Smooth muscle cell (in vitro differentiated cells): Measurements from ENCODE around the gene SAPCD2. TPM values are rescaled to one million over a fixed set of nuclear protein-coding genes. Genes with fewer than 3 reads are reported as not detected.

Source experiments
- DNase-seq: peaks from one replicate; lab custom pipeline; 2025; ENCODE audit not compliant: unreplicated experiment; lab: John Stamatoyannopoulos, UW
- H2AFZ ChIP-seq: fragments of 200-600 bp; sonication (generic); 2 replicates; pipeline ENCODE4 v1.6.0; 2016; ENCODE audit warnings: antibody characterized with exemption, low read depth, mild to moderate bottlenecking
- H3F3A ChIP-seq: fragments of 200-600 bp; sonication (generic); 2 replicates; pipeline ENCODE4 v1.6.0; 2017; ENCODE audit warnings: antibody characterized with exemption, low read depth
- H3K27ac ChIP-seq: fragments of 200-600 bp; sonication (generic); 2 replicates; pipeline ENCODE4 v1.5.1; 2016; ENCODE audit warnings: low read depth, mild to moderate bottlenecking
- H3K27me3 ChIP-seq: fragments of 200-600 bp; sonication (generic); 2 replicates; pipeline ENCODE4 v1.6.1; 2016; ENCODE audit warnings: low read depth, mild to moderate bottlenecking
- H3K36me3 ChIP-seq: fragments of 200-600 bp; sonication (generic); 2 replicates; pipeline ENCODE4 v1.5.1; 2016; ENCODE audit warnings: low read depth
- H3K4me1 ChIP-seq: fragments of 200-600 bp; sonication (generic); 2 replicates; pipeline ENCODE4 v1.5.1; 2016; ENCODE audit warnings: low read depth
- H3K4me2 ChIP-seq: fragments of 200-600 bp; sonication (generic); 2 replicates; pipeline ENCODE4 v1.6.0; 2016; ENCODE audit warnings: mild to moderate bottlenecking
- H3K4me3 ChIP-seq: fragments of 200-600 bp; sonication (generic); 2 replicates; pipeline ENCODE4 v1.5.1; 2016; ENCODE audit warnings: mild to moderate bottlenecking
- H3K79me2 ChIP-seq: fragments of 200-600 bp; sonication (generic); 2 replicates; pipeline ENCODE4 v1.6.0; 2016; ENCODE audit warnings: low read depth, mild to moderate bottlenecking
- H3K9ac ChIP-seq: fragments of 200-600 bp; sonication (generic); 2 replicates; pipeline ENCODE4 v1.6.0; 2016; ENCODE audit warnings: low read depth
- H3K9me3 ChIP-seq: fragments of 200-600 bp; sonication (generic); replicated peaks from 2 replicates; pipeline ENCODE4 v1.5.1; 2016; ENCODE audit warnings: low read depth
- H4K20me1 ChIP-seq: fragments of 200-600 bp; sonication (generic); 2 replicates; pipeline ENCODE4 v1.6.0; 2016; ENCODE audit warnings: low read depth
- CTCF ChIP-seq: fragments of 200-600 bp; sonication (generic); IDR thresholded peaks from 2 replicates; pipeline ENCODE4 v1.5.1; 2017; ENCODE audit warnings: borderline replicate concordance, mild to moderate bottlenecking, antibody characterized with exemption; ENCODE audit not compliant: insufficient read depth, poor library complexity, severe bottlenecking
- WGBS: methylation state at CpG from one replicate; pipeline ENCODE4 v1.1.7; 2016; ENCODE audit warnings: low lambda C conversion rate; 5-methylcytosine and 5-hydroxymethylcytosine counted together
- polyA plus RNA-seq: library from polyadenylated mRNA; unstranded; fragments of >200 nt; fragmentation: Nextera tagmentation; extraction: Ambion mirVana; gene quantifications from 2 replicates; pipeline ENCODE4 v1.2.1, GENCODE V29; 2016
- total RNA-seq: library from RNA; depleted of rRNA; stranded (reverse); fragments of >200 nt; gene quantifications from 2 replicates; pipeline ENCODE4 v1.2.3, GENCODE V29; 2014

SAPCD2 gene
- total and polyA plus RNA-seq, 2 experiments from 2014 or later, result 1.9 to 3.9 TPM

GRCh38 chr9:137037035-137037434 lies 33.3 kb downstream of the SAPCD2 start:
- Histone ChIP-seq H3K4me3 (no peak overlapping the region), H2AFZ (no peak overlapping the region), H3F3A (no peaks in the 10 kb centered on the region), H3K36me3 (no peaks in the 10 kb centered on the region), H3K9ac (no peak overlapping the region), H3K27me3 (no peaks in the 10 kb centered on the region), H3K27ac (no peak overlapping the region), H4K20me1 (no peaks in the 10 kb centered on the region), H3K9me3 (no peaks in the 10 kb centered on the region), H3K79me2 (no peaks in the 10 kb centered on the region), H3K4me1 (no peaks in the 10 kb centered on the region), H3K4me2 (no peak overlapping the region)
- TF ChIP-seq CTCF, result no peak
- no peak for DNase-seq
- WGBS, result 85% methylated on average over 10 of the region's 13 CpGs

DNA sequence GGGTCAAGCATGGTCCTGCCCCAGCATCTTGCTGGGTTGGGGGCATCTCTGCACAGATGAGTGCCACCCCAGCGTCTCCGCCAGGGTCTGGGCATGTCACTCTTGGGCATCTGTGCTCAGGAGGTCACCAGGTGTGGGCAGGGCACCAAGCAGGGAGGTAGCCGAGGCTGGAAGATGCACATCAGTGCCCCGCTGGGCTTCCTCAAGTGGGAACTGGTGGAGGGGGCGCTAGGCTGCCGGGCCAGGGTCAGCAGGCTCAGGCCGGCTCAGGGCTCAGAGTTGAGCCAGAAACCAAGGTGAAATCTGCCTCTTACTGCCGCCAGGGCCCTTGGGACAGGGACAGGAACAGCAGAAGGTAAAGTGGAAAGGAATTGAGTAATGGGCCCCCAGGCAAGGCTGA lies 34.4 kb downstream of the SAPCD2 start:
- Histone ChIP-seq H4K20me1 (no peaks in the 10 kb centered on the region), H3K4me3 (no peak overlapping the region), H3K27me3 (no peaks in the 10 kb centered on the region), H3K36me3 (no peaks in the 10 kb centered on the region), H3F3A (no peaks in the 10 kb centered on the region), H3K9me3 (no peaks in the 10 kb centered on the region), H3K79me2 (no peaks in the 10 kb centered on the region), H3K4me2 (no peak overlapping the region), H3K27ac (no peak overlapping the region), H3K9ac (no peak overlapping the region), H3K4me1 (no peaks in the 10 kb centered on the region), H2AFZ (no peak overlapping the region)
- WGBS, result 81% methylated on average over 8 of the region's 8 CpGs
- DNase-seq, result no peak
- TF ChIP-seq CTCF, result no peak

- H2AFZ ChIP-seq, result no peak overlapping the region
- 40% methylated on average over 9 of the region's 9 CpGs for WGBS
- no peaks in the 10 kb centered on the region for H3F3A ChIP-seq
- no peak for TF ChIP-seq CTCF
- no peak overlapping the region for H3K4me3 ChIP-seq
- no peaks in the 10 kb centered on the region for H3K4me1 ChIP-seq
- no peak overlapping the region for H3K4me2 ChIP-seq
- no peaks in the 10 kb centered on the region for H3K36me3 ChIP-seq
- no peak overlapping the region for H3K27ac ChIP-seq
- no peaks in the 10 kb centered on the region for H3K27me3 ChIP-seq
- no peak for DNase-seq
- no peaks in the 10 kb centered on the region for H3K79me2 ChIP-seq
- no peak overlapping the region for H3K9ac ChIP-seq
- no peaks in the 10 kb centered on the region for H4K20me1 ChIP-seq
- no peaks in the 10 kb centered on the region for H3K9me3 ChIP-seq
Measured at GRCh38 chr9:137035507-137035834, 34.9 kb downstream of the SAPCD2 start.

DNA sequence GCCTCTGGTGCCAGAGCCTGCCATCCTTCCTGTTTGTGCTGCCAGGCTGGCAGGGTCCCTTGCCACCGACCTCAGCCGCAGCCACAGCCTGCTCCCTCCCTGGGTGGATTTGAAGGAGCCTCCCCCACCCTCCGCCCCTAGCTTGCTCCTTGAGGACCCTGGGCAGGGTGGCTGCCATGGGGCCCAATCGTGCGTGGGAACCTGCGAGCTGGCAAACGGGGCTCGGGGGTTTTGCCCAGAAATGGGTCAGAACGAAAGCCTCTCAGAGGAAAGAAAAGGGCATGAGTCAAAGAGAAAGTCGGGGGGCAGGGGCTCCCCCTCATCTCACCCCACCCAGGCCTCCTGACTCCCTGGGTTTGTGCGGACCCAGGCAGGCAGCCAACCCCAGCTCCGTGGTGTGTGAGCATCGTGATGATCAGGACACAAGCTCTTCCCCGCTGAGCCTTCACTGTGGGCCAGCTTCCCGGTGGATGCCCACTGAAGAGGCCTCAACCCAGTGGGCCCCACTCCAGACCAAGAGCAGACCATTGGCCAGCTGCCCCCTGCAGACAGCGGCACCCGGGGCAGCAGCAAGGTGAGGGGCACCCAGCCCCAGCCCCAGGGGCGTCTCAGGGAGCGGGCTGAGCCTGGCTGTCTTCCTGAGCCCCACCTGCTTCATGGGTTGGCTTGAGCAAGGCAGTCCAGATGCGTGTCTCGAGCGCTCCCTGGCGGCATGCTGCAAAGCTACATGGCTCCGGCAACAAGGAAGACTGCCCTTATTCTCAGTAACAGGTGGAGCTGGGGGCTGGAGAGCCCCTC lies 35.4 kb downstream of the SAPCD2 start:
- H3K4me1 ChIP-seq, result no peaks in the 10 kb centered on the region
- H3F3A ChIP-seq, result no peaks in the 10 kb centered on the region
- peak; percentile 32 for DNase-seq
- H3K36me3 ChIP-seq, result no peaks in the 10 kb centered on the region
- no peak overlapping the region for H2AFZ ChIP-seq
- peak; percentile 77 for TF ChIP-seq CTCF
- H3K79me2 ChIP-seq, result no peaks in the 10 kb centered on the region
- H3K4me2 ChIP-seq, result no peak overlapping the region
- H4K20me1 ChIP-seq, result no peaks in the 10 kb centered on the region
- 49% methylated on average over 24 of the region's 24 CpGs for WGBS
- H3K9ac ChIP-seq, result no peak overlapping the region
- H3K27me3 ChIP-seq, result no peaks in the 10 kb centered on the region
- no peak overlapping the region for H3K27ac ChIP-seq
- H3K4me3 ChIP-seq, result no peak overlapping the region
- H3K9me3 ChIP-seq, result no peaks in the 10 kb centered on the region
